ENCODE results near the gene MIS12.
A peak's percentile ranks its signal among the peaks of the same experiment; 100 is the strongest.

MIS12 gene

GRCh38 chr17:5500589-5501391 is 14.4 kb downstream of the MIS12 start:
- DNase-seq: peak; percentile 91

- DNase-seq: no peak
Measured at GRCh38 chr17:5501685-5502084, 15.3 kb downstream of the MIS12 start.

- no peak for DNase-seq
Measured at GRCh38 chr17:5502552-5502951, 16.2 kb downstream of the MIS12 start.

GRCh38 chr17:5506307-5506706 is 19.9 kb downstream of the MIS12 start:
- no peak for DNase-seq

- peak; percentile 82 for DNase-seq
Measured at GRCh38 chr17:5508810-5509209, 22.4 kb downstream of the MIS12 start.

- no peak for DNase-seq
Measured at GRCh38 chr17:5509482-5509881, 23.1 kb downstream of the MIS12 start.

GRCh38 chr17:5510771-5511170 is 24.4 kb downstream of the MIS12 start:
- no peak for DNase-seq

- DNase-seq: no peak
Measured at GRCh38 chr17:5511401-5512225, 25.2 kb downstream of the MIS12 start.

- DNase-seq: no peak
Measured at GRCh38 chr17:5513628-5514027, 27.3 kb downstream of the MIS12 start.

- no peak for DNase-seq
Measured at GRCh38 chr17:5514976-5515375, 28.6 kb downstream of the MIS12 start.

- DNase-seq: no peak
Measured at GRCh38 chr17:5516060-5516792, 29.9 kb downstream of the MIS12 start.

- no peak for DNase-seq
Measured at GRCh38 chr17:5522476-5522875, 36.1 kb downstream of the MIS12 start.

- no peak for DNase-seq
Measured at GRCh38 chr17:5523249-5523648, 36.9 kb downstream of the MIS12 start.

GRCh38 chr17:5526821-5527598 is 40.6 kb downstream of the MIS12 start:
- DNase-seq: no peak

GRCh38 chr17:5527601-5528250 is 41.4 kb downstream of the MIS12 start:
- DNase-seq: no peak

GRCh38 chr17:5530265-5531084 is 44.1 kb downstream of the MIS12 start:
- no peak for DNase-seq

- no peak for DNase-seq
Measured at GRCh38 chr17:5531085-5531418, 44.7 kb downstream of the MIS12 start.

- DNase-seq: no peak
Measured at GRCh38 chr17:5532581-5532980, 46.2 kb downstream of the MIS12 start.

GRCh38 chr17:5533486-5534315 is 47.3 kb downstream of the MIS12 start:
- DNase-seq: no peak

- no peak for DNase-seq
Measured at GRCh38 chr17:5535436-5535835, 49.1 kb downstream of the MIS12 start.

All from DMS79 (cell line).